HG03575 (cell line): Measurements from ENCODE around the gene FNDC7.
"Not testable (repeated sequence)": the region's sequence is repeated elsewhere in the genome, so short reads cannot be mapped to it uniquely, and the experiment has no call there.

Experiments
- ATAC-seq: cut with Tn5 transposase; IDR thresholded peaks from one replicate; pipeline ENCODE4 v1.9.1; 2021; ENCODE audit not compliant: unreplicated experiment, insufficient number of reproducible peaks, low FRiP score; ENCODE audit errors: extremely low read depth

The FNDC7 gene, protein sequence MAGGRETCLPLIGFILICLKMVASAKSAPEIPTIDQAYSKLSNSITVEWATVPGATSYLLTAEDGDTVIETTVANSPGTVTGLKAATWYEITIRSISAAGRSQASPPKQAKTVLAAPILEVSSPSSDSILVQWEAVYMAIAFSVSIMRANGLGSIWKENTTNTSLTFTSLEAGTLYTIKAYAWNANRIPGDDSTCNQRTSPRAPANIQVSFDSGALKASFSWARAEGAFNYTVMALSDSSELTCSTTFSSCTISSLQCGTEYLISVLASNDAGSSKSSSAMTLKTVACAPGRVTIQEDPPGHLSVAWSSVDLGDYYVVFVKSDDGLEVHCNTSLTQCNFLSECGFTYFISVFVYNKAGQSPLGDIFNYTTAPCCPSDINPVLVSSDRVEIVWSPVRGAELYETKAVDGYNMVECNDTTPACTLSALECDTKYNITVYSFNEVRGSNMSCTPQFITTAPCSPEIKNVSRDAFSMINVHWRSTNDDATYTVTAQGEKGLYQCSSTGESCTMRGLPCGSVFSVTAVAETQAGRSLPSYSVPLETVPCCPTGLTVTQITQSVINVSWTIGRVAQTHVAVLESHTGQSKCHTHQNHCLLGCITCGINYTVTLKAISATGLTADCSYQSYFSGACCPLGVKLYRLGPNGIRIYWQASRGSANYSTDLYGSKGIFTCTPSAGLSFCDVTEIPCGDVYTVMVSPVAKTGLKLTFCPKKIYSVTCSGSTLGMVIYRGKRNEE

DNA sequence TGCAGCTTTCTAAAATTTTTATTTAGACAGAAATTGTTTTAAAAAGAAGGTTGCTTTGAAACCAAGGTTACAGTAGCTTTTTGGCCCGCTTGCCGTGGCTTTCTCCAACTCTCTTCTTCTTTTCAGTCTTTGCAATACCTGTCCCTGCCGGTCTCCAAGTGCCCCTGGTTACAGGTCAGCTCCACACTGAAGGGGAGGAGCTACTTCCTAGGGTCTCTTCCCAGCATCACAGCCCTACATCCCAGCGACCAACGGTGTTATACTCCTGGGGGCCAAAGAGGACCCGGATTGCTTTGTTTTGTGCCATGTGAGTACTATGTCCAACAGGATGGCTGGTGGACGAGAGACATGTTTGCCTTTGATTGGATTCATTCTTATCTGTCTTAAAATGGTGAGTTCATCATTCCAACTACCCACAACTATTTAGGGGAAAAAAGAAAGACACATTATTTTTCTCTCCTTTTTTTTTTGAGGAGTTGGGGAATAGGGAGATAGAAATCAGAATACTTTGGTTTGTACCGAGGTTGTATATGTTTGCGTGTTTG, at the start of gene FNDC7:
TSS of gene FNDC7 (plus strand) at position 303 of the 545 bp plus-strand sequence. CDS start at position 329, 26 bp downstream.
- ATAC-seq: no peak

GRCh38 chr1:108663074-108663473, 49.6 kb upstream of the FNDC7 start:
- ATAC-seq: no peak

GRCh38 chr1:108664481-108664880, 48.2 kb upstream of the FNDC7 start:
- no peak for ATAC-seq

DNA sequence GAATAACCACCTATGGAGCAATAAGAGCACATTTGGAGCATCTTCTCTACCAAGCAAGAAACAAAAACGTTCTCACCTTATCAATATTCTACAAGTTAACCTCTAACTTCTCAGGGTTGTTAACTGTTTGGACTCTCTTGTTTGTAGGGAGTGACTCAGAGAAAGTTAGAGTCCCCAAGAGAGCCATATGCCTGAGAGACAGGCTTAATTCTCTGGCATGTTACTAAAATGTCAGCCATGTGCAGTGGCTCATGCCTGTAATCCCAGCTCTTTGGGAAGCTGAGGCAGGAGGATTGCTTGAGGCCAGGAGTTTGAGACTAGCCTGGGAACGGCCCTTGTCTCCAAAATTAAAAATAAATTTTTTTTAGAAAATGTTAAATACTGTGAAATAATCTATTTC, 47.6 kb upstream of the FNDC7 start:
- ATAC-seq: no peak

- ATAC-seq: no peak
These were observed 46.9 kb upstream of the FNDC7 start for GRCh38 chr1:108665771-108666170.

DNA sequence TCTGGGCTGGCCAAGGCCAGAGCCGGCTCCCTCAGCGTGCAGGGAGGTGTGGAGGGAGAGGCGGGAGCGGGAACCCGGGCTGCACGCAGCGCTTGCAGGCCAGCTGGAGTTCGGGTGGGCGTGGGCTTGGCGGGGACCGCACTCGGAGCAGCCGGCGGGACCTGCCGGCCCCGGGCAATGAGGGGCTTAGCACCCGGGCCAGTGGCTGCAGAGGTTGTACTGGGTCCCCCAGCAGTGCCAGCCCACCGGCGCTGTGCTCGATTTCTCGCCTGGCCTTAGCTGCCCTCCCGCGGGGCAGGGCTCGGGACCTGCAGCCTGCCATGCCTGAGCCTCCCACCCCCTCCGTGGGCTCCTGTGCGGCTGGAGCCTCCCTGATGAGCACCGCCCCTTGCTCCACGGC, 45.3 kb upstream of the FNDC7 start:
- ATAC-seq: not testable (repeated sequence)

- no peak for ATAC-seq
These were observed 43.9 kb upstream of the FNDC7 start for GRCh38 chr1:108668777-108669176.

DNA sequence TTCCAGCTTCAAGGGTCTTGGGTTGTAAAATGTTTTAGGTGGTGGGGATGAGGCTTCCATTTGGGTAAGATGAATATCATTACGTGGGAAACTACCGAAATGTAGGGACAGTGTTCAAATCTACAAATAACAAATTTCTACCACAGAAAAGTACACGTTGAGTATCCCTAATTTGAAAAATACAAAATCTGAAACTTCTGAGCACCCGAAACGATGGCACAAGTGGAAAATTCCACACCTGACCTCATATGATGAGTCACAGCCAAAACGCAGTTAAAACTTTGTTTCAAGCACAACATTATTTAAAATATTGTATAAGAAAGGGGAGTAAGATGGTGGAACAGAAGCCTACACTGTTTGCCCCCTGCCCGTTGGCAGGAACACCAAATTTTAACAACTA, 43.0 kb upstream of the FNDC7 start:
- no peak for ATAC-seq

DNA sequence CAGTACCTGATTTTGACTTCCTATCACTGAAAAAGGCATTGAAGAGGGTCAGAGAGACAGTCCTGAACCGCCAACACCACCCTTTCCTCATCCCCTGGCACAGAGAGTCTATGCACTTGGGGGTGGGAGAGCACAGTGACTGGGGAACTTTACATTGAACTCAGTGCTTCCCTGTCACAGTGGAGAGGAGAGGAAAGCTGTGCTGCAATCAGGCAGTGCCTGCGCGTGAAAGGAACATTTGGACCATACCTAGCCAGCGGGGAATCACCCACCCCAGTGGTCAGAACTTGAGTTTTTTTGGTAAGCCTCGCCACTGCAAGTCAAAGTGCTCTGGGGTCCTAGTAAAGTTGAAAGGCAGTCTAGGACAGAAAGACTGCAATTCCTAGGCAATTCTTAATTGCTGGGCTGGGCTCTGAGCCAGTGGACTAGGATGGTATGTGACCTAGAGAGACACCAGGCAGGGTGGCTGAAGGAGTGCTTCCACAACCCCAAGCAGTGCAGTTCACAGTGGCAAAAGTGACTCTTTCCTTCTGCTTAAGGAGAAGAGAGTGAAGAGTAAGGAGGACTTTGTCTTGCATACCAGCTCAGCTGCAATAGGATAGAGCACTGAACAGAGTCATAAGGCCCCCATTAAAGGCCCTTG, 42.5 kb upstream of the FNDC7 start:
- ATAC-seq: no peak

DNA sequence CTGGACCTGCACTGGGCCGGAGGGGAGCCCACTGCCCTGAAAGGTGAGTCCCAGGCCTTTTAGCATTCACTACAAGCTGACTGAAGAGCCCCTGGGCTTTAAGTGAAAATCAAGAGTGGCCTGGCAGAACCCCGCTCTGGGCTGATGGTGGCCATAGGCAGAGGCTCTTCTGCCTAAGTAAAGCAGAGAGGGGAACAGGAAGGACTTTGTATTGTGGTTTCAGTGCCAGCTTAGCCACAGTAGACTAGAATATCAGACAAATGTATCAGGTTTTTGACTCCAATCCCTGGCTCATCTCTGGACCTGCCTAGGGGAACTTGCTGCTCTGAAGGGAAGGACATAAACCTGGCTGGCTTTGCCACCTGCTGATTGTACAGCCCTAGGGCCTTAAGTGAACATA, 41.6 kb upstream of the FNDC7 start:
- no peak for ATAC-seq

DNA sequence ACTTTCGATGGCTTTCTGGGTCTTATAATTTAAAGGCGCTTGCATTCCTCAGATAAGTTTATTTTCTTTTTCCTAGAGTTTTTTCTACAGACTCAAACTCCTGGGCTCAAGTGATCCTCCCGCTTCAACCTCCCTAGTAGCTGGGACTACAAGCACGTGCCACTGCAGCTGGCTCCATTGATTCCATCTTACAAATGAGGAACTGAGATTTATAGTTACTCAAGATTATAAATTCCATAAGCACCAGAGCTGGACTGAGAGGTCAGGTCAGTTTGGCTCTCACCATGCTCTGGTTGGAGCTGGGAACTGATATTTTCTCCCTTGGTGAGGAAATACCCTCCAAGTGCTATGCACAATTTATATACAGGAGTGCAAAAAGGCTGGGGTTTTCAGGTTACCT, 34.0 kb upstream of the FNDC7 start:
- no peak for ATAC-seq

- ATAC-seq: no peak
These were observed 33.0 kb upstream of the FNDC7 start for GRCh38 chr1:108679586-108680213.

DNA sequence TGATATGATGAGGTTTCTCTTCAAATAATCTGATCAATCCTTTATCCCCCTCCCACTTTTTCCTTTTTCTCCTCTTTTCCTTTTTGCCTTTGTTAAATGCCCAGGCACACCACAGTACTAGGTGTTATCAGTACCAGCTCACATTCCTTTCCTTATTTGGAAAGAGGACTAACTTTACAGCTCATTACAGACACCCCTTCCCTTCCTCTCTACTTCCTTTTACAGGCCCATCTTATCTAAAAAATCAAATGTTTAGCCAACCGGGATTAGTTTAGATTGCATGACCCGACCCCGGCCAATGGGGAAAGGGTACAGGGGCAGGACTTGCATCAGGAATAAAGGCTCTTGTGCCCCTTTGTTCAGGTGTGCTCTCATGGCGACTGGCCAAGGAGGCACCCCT, 31.0 kb upstream of the FNDC7 start:
- ATAC-seq: not testable (repeated sequence)

GRCh38 chr1:108685529-108685928, 27.2 kb upstream of the FNDC7 start:
- ATAC-seq: no peak

GRCh38 chr1:108686614-108687313, 25.9 kb upstream of the FNDC7 start:
- no peak for ATAC-seq

DNA sequence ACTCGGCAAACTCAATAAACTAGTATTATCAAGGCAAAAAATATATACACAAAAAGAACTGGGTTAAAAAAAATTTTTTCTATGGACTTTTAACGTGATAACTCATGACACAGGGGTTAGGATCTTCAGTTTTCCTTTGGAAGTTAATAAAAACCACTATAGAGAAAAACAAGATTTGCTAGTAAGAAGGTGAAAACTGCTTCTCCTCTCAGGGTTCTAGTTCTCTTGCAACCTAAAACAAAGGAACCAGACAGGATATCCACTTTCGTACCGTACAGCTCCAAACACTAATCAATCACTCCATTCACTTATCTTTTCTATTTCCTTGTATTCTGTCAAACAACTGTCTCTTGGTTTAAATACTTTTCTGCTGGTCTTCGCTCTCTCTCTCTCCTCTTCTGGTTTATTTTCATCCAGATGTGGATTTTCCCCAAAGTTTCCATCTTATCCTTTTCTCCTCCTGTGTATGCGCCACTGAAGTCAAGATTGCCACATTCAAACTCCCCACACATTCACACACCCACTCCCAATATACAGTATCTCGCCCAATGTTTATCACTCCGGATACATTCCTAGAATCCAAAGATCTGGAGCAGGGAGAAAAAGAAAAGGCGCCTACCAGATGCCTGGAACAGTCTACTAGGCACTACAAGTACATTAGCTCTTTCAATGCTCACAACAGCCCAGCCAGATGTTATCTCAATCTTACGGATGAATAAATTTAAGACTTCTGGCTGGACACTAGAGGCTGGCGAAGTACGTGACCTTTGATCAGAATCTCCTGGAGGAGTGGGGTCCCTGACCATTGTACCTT, 21.4 kb upstream of the FNDC7 start:
- ATAC-seq: no peak

GRCh38 chr1:108691942-108692723, 20.6 kb upstream of the FNDC7 start, which contains the start of gene PRPF38B:
Gene PRPF38B (plus strand): TSS chr1:108692310. CDS start chr1:108692592, 282 bp downstream.
- peak; percentile 66 for ATAC-seq
